K562 (cell line): ENCODE data around the gene NDUFAF8. TPM values are rescaled to one million over a fixed set of nuclear protein-coding genes. Genes with fewer than 3 reads are reported as not detected.

Experiments used
- ATAC-seq: fragments of 200-7000 bp; cut with Tn5 transposase; 3 replicates; pipeline ENCODE4 v1.9.1; 2020; ENCODE audit warnings: moderate library complexity
- BruUV-seq: library from RNA; stranded (reverse); fragments of 400-500 nt; replicated peaks from 2 replicates; lab custom pipeline; 2021; lab: Mats Ljungman, UMichigan
- CTCF ChIA-PET: fragments of 300-600 bp; formaldehyde crosslinking; extraction: SDS; loops from one replicate; lab custom pipeline; 2021; ENCODE audit warnings: low intra/inter-chr PET ratio; lab: Yijun Ruan, JAX
- POLR2A ChIA-PET: fragments of 300-600, 350-650 bp; sonication (Branson Sonifier 250); formaldehyde crosslinking; extraction: SDS; loops from one replicate; lab custom pipeline; 2021; ENCODE audit warnings: antibody characterized with exemption, inconsistent platforms; lab: Yijun Ruan, JAX
- DNase-seq, 4 experiments: peaks; one replicate each; pipeline versions ENCODE4 v3.0.0 to v3.0.0-alpha.2; 2011 to 2018; ENCODE audit warnings: low spot score in 3 of 4, mixed read lengths in 3 of 4; ENCODE audit errors: extremely low read depth in 1 of 4
- FAIRE-seq: peaks from 2 replicates; lab custom pipeline; 2011; peaks lifted over from hg19 to GRCh38; lab: Jason Lieb, UNC
- H2AFZ ChIP-seq: 2 replicates; pipeline ENCODE4 v1.6.0; 2011; ENCODE audit warnings: low read depth, low read length, control low read depth, inconsistent platforms
- H3K27ac ChIP-seq: fragments of 200-600 bp; 3 replicates; pipeline ENCODE4 v1.8.0; 2011; ENCODE audit warnings: low read depth, mild to moderate bottlenecking, control low read depth, inconsistent platforms, low read length, moderate library complexity, mixed read lengths; ENCODE audit errors: extremely low read depth
- H3K27me3 ChIP-seq, 2 experiments: fragments of 300-600 bp in 1 of 2; 2 replicates in 1 of 2; 3 replicates in 1 of 2; pipeline versions ENCODE4 v1.6.0 to v1.8.0; 2011; ENCODE audit warnings: inconsistent platforms in 2 of 2, low read length in 2 of 2, mild to moderate bottlenecking in 1 of 2, mixed read lengths in 1 of 2, moderate library complexity in 1 of 2; ENCODE audit not compliant: control insufficient read depth in 2 of 2, insufficient read depth in 2 of 2
- H3K36me3 ChIP-seq: fragments of 300-600 bp; 3 replicates; pipeline ENCODE4 v1.8.0; 2011; ENCODE audit warnings: mild to moderate bottlenecking, low read length, inconsistent platforms; ENCODE audit not compliant: control insufficient read depth, insufficient read depth
- H3K4me1 ChIP-seq, 2 experiments: fragments of 200-600 bp in 1 of 2; replicated peaks in 1 of 2; 2 replicates in 1 of 2; 3 replicates in 1 of 2; pipeline versions ENCODE4 v1.5.1 to v1.8.0; 2011; ENCODE audit warnings: inconsistent platforms in 2 of 2, low read length in 2 of 2, mild to moderate bottlenecking in 1 of 2, mixed read lengths in 1 of 2, moderate library complexity in 1 of 2; ENCODE audit not compliant: control insufficient read depth in 2 of 2, insufficient read depth in 2 of 2
- H3K4me2 ChIP-seq: 2 replicates; pipeline ENCODE4 v1.6.1; 2011; ENCODE audit warnings: low read length, control low read depth, inconsistent platforms, mixed read lengths; ENCODE audit not compliant: insufficient read depth
- H3K4me3 ChIP-seq: fragments of 200-600 bp; sonication (generic), shearing (Covaris generic); 2 replicates; pipeline ENCODE4 v1.5.1; 2016; ENCODE audit warnings: control low read depth, inconsistent platforms
- H3K79me2 ChIP-seq: fragments of 200-600 bp; 3 replicates; pipeline ENCODE4 v1.8.0; 2011; ENCODE audit warnings: low read length, inconsistent platforms; ENCODE audit not compliant: control insufficient read depth, insufficient read depth
- H3K9ac ChIP-seq, 2 experiments: 2 replicates each; pipeline versions ENCODE4 v1.6.0 to v1.6.1; 2011; ENCODE audit warnings: low read depth in 2 of 2, low read length in 2 of 2, control low read depth in 1 of 2, inconsistent platforms in 1 of 2, mild to moderate bottlenecking in 1 of 2, mixed read lengths in 1 of 2; ENCODE audit not compliant: insufficient read depth in 1 of 2
- H3K9me1 ChIP-seq: one replicate; pipeline ENCODE4 v1.6.0; 2011; ENCODE audit warnings: inconsistent platforms, mild to moderate bottlenecking, low read length, moderate library complexity; ENCODE audit not compliant: control insufficient read depth, insufficient read depth
- H3K9me3 ChIP-seq: replicated peaks from 2 replicates; pipeline ENCODE4 v1.5.1; 2011; ENCODE audit warnings: low read depth, low read length, inconsistent platforms; ENCODE audit not compliant: control insufficient read depth, insufficient read depth
- H4K20me1 ChIP-seq: replicated peaks from 2 replicates; pipeline ENCODE4 v1.6.1; 2011; ENCODE audit warnings: low read length, inconsistent platforms, mixed read lengths; ENCODE audit not compliant: control insufficient read depth, insufficient read depth
- BHLHE40 ChIP-seq: IDR thresholded peaks from 2 replicates; pipeline ENCODE4 v1.6.1; 2011; ENCODE audit warnings: low read length, improper control_type of control experiment
- CCNT2 ChIP-seq: IDR thresholded peaks from 2 replicates; pipeline ENCODE4 v1.6.1; 2011; ENCODE audit warnings: borderline replicate concordance, low read depth, mild to moderate bottlenecking, moderate library complexity, mixed read lengths, low read length; ENCODE audit not compliant: insufficient read length; ENCODE audit errors: extremely low read depth
- E4F1 ChIP-seq: fragments of 250-450 bp; sonication (Bioruptor Pico); IDR thresholded peaks from 2 replicates; pipeline ENCODE4 v1.5.0; 2021; ENCODE audit warnings: mild to moderate bottlenecking, borderline replicate concordance
- HSF4 ChIP-seq: fragments of 250-450 bp; sonication (Bioruptor Pico); IDR thresholded peaks from 2 replicates; pipeline ENCODE4 v2.1.2; 2022; ENCODE audit warnings: mild to moderate bottlenecking, moderate library complexity, borderline replicate concordance
- KDM1A ChIP-seq, 2 experiments: fragments of 450-650 bp; IDR thresholded peaks; 2 replicates each; pipeline ENCODE4 v1.6.1; 2016; ENCODE audit warnings: mild to moderate bottlenecking in 2 of 2
- MED1 ChIP-seq: sonication (generic); formaldehyde crosslinking; IDR thresholded peaks from 2 replicates; pipeline ENCODE4 v1.8.1; 2023; ENCODE audit warnings: missing genetic modification reagents, borderline replicate concordance
- NCOA6 ChIP-seq: fragments of 450-650 bp; IDR thresholded peaks from 2 replicates; pipeline ENCODE4 v1.6.1; 2017; ENCODE audit warnings: mild to moderate bottlenecking
- RBFOX2 ChIP-seq: fragments of 200-400 bp; formaldehyde crosslinking; IDR thresholded peaks from 2 replicates; pipeline ENCODE4 v1.6.1; 2017; ENCODE audit warnings: low read depth, mild to moderate bottlenecking, low read length, moderate library complexity
- REST ChIP-seq, 2 experiments: fragments of 450-650 bp; formaldehyde crosslinking in 1 of 2; IDR thresholded peaks; 2 replicates each; pipeline versions ENCODE4 v1.4.0 to v1.6.1; 2014 to 2020; ENCODE audit warnings: mild to moderate bottlenecking in 2 of 2, borderline replicate concordance in 1 of 2, low read depth in 1 of 2
- WGBS: fragments of 100-300 bp; shearing (Covaris generic); methylation state at CpG from one replicate; pipeline ENCODE4 v1.1.6; 2016; ENCODE audit warnings: low coverage, mixed read lengths; ENCODE audit not compliant: insufficient coverage; ENCODE audit errors: missing lambda C conversion rate; 5-methylcytosine and 5-hydroxymethylcytosine counted together
- in situ Hi-C: fragments of 300-500 bp; cut with MboI; formaldehyde crosslinking; loops from 4 replicates; pipeline ENCODE4 v1.15.0; 2018; ENCODE audit warnings: inconsistent platforms, mixed read lengths
- intact Hi-C: fragments of 100-400 bp; cut with micrococcal nuclease; formaldehyde crosslinking; loops from 2 replicates; pipeline ENCODE4 v1.14.2; 2022
- polyA plus RNA-seq, 8 experiments: library from polyadenylated mRNA; depleted of rRNA in 4 of 8; stranded (reverse) in 5 of 8; unstranded in 3 of 8; fragments of >200 nt; fragmentation: Nextera tagmentation in 2 of 8; fragmentation: Illumina TruSeq in 1 of 8; extraction: Ambion mirVana in 2 of 8; extraction: Trizol in 1 of 8; gene quantifications; 2 replicates each; pipeline versions ENCODE4 v1.2.1 to v1.2.3, GENCODE V29; 2011 to 2014; ENCODE audit warnings: inconsistent platforms in 1 of 8, missing spikeins in 1 of 8
- total RNA-seq, 7 experiments: library from RNA; depleted of rRNA in 6 of 7; stranded (reverse); fragments of >200 nt in 6 of 7; fragmentation: Illumina TruSeq in 2 of 7; extraction: Trizol in 2 of 7; gene quantifications; 2 replicates each; pipeline versions ENCODE4 v1.2.1 to v1.2.3, GENCODE V29; 2011 to 2021; ENCODE audit warnings: low replicate concordance in 1 of 7

The NDUFAF8 gene
- total and polyA plus RNA-seq, 9 of the 15 experiments (the other 6 are each of a cell fraction or from before 2014, with no cell fraction given) = 13.5 to 144 (median 90.0) TPM

DNA sequence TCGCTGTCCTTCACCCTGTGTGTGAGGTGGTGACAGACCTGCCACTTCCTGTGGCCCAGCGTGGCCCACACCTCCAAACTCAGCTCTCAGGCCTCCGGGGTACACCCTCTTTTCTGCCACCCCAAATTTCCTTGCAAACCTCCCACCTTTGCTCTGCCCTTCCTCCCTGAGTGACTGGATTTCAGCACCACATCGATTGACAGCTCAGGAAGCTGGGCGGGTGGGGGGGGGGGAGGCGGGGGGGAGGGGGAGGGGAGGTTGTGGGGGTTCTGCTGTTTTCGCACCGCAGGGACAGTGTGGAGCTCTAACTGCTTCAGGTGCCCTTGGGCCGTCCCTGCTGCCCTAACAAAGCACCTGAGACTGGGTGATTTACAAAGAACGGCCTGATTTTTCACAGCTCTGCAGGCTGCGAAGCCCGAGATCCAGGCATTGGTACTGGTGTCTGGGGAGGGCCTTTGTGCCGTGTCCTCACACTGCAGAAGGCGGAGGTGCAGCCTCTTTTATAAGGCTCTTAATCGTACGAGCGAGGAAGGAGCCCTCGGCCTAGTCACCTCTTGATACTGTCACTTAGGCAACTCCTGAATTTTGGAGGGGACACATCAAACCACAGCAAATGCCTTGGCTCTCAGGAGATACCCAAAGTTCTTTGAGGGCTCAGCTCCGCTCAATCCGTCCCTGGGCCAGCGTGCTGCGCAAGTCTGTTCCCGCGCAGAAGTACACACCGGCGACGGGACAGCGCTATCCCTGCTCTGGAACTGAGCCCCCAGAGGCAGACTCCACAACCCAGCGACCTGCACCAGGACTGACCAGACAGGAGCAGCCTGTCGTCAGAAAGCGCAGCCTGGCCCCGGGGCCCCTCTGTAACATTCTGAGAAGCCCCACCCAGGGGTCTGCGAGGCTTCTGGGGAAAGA lies 3.6 kb downstream of the NDUFAF8 start:
- BruUV-seq = no TSS peak
- Histone ChIP-seq H4K20me1 (peaks cover 6% of the 10 kb centered on the region; the same call in 1 of the 2 replicates), H3K79me2 (peaks cover 34% of the 10 kb centered on the region), H3K4me3 (no peak overlapping the region), H3K27ac (no peak overlapping the region), H2AFZ (no peak overlapping the region), H3K9me3 (no peaks in the 10 kb centered on the region), H3K27me3 (no peaks in the 10 kb centered on the region), H3K9ac (peak overlapping the region in 1 of 2 experiments; percentile 68; a peak in 2 of 4 replicates), H3K4me2 (no peak overlapping the region), H3K36me3 (peaks cover 19% of the 10 kb centered on the region; the same call in 1 of the 3 replicates), H3K4me1 (peaks cover 10 to 88% of the 10 kb centered on the region in 2 experiments; a peak in 4 of 5 replicates), H3K9me1 (no peaks in the 10 kb centered on the region)
- ChIA-PET CTCF (interaction anchor here (0.8 to 2.0 kb wide), 3 partner anchors 100 to 141 kb away, joined by 3 to 17 read pairs (median 6); no protein-coding TSS in a partner anchor), POLR2A (interaction anchor here (0.7 to 0.8 kb wide), 2 partner anchors 53 to 144 kb away, joined by 3 to 4 read pairs; partner anchors contain the start of gene SLC38A10)
- DNase-seq = no peak
- no peak for FAIRE-seq
- ATAC-seq = no peak
- in situ Hi-C loops (loop anchor here (25.0 kb wide), 1 partner anchor 105 kb away; no protein-coding TSS in a partner anchor), intact Hi-C loops (no loop called here)
- WGBS = 83% methylated on average over 23 of the region's 33 CpGs
- TF ChIP-seq RBFOX2 (0 out of 2 replicates have a peak, but pooled peaks have one; percentile 37), E4F1 (CRISPR knock-in tag) (no peak), HSF4 (no peak), REST (IDR thresholded peaks at IDR 0.05; ENCODE audit: borderline replicate concordance) (peak; percentile 30; the same call in 1 of the 2 replicates), REST (CRISPR knock-in tag; IDR thresholded peaks at IDR 0.05; ENCODE audit: low read depth) (no peak), MED1 (CRISPR knock-in tag) (no peak), BHLHE40 (no peak), CCNT2 (no peak), KDM1A (IDR thresholded peaks at IDR 0.05) (peak in 1 of 2 experiments; percentile 44; a peak in 1 of 4 replicates), NCOA6 (no peak)
